ENCODE data around the gene PLD1.

The PLD1 gene

GRCh38 chr3:171745577-171746319 is 64.5 kb downstream of the PLD1 start:
- Histone ChIP-seq H3K36me3 (ENCODE audit: control insufficient read depth, low read length) (no peaks in the 10 kb centered on the region), H3F3A (ENCODE audit: control insufficient read depth, insufficient read depth) (no peaks in the 10 kb centered on the region), H3K27ac (ENCODE audit: low read depth, low read length) (no peak overlapping the region), H3K4me2 (ENCODE audit: low read length) (no peak overlapping the region), H3K79me2 (ENCODE audit: control insufficient read depth, low read length) (no peaks in the 10 kb centered on the region), H3K9me3 (ENCODE audit: control insufficient read depth, insufficient read depth, low read length) (no peaks in the 10 kb centered on the region), H3K27me3 (ENCODE audit: control insufficient read depth, low read length) (no peaks in the 10 kb centered on the region), H3K4me3 (ENCODE audit: low read length) (no peak overlapping the region), H3K9me2 (replicated peaks; ENCODE audit: control insufficient read depth, low read length) (no peaks in the 10 kb centered on the region), H4K20me1 (ENCODE audit: control insufficient read depth, insufficient read depth, low read depth, low read length) (no peaks in the 10 kb centered on the region), H3K4me1 (ENCODE audit: control insufficient read depth, low read length) (no peaks in the 10 kb centered on the region)
- no peak for TF ChIP-seq CTCF (IDR thresholded peaks at IDR 0.05; ENCODE audit: low read depth, low read length, poor library complexity, severe bottlenecking)
- TF ChIP-seq EZH2phosphoT487 (IDR thresholded peaks at IDR 0.05; ENCODE audit: borderline replicate concordance, low read length): no peak

GRCh38 chr3:171744158-171744741 is 66.0 kb downstream of the PLD1 start:
- TF ChIP-seq CTCF (IDR thresholded peaks at IDR 0.05; ENCODE audit: low read depth, low read length, poor library complexity, severe bottlenecking): no peak
- no peak for TF ChIP-seq EZH2phosphoT487 (IDR thresholded peaks at IDR 0.05; ENCODE audit: borderline replicate concordance, low read length)
- no peak overlapping the region for H3K4me2 ChIP-seq (ENCODE audit: low read length)
- H3K27me3 ChIP-seq (ENCODE audit: control insufficient read depth, low read length): no peaks in the 10 kb centered on the region

GRCh38 chr3:171743327-171744157 is 66.7 kb downstream of the PLD1 start:
- Histone ChIP-seq H3K27ac (ENCODE audit: low read depth, low read length) (no peak overlapping the region), H3K4me2 (ENCODE audit: low read length) (no peak overlapping the region), H3F3A (ENCODE audit: control insufficient read depth, insufficient read depth) (no peaks in the 10 kb centered on the region), H3K36me3 (ENCODE audit: control insufficient read depth, low read length) (no peaks in the 10 kb centered on the region), H3K4me1 (ENCODE audit: control insufficient read depth, low read length) (no peaks in the 10 kb centered on the region), H3K79me2 (ENCODE audit: control insufficient read depth, low read length) (no peaks in the 10 kb centered on the region), H3K4me3 (ENCODE audit: low read length) (no peak overlapping the region), H3K9me2 (replicated peaks; ENCODE audit: control insufficient read depth, low read length) (no peaks in the 10 kb centered on the region), H3K9me3 (ENCODE audit: control insufficient read depth, insufficient read depth, low read length) (no peaks in the 10 kb centered on the region), H4K20me1 (ENCODE audit: control insufficient read depth, insufficient read depth, low read depth, low read length) (no peaks in the 10 kb centered on the region), H3K27me3 (ENCODE audit: control insufficient read depth, low read length) (no peaks in the 10 kb centered on the region)
- TF ChIP-seq EZH2phosphoT487 (IDR thresholded peaks at IDR 0.05; ENCODE audit: borderline replicate concordance, low read length) (no peak), CTCF (IDR thresholded peaks at IDR 0.05; ENCODE audit: low read depth, low read length, poor library complexity, severe bottlenecking) (no peak)

More at GRCh38 chr3:171744158-171744741, 66.0 kb downstream of the PLD1 start:
- Histone ChIP-seq H3K4me3 (ENCODE audit: low read length) (no peak overlapping the region), H3K9me3 (ENCODE audit: control insufficient read depth, insufficient read depth, low read length) (no peaks in the 10 kb centered on the region), H3K79me2 (ENCODE audit: control insufficient read depth, low read length) (no peaks in the 10 kb centered on the region), H3K36me3 (ENCODE audit: control insufficient read depth, low read length) (no peaks in the 10 kb centered on the region), H3K27ac (ENCODE audit: low read depth, low read length) (no peak overlapping the region), H3K9me2 (replicated peaks; ENCODE audit: control insufficient read depth, low read length) (no peaks in the 10 kb centered on the region), H3F3A (ENCODE audit: control insufficient read depth, insufficient read depth) (no peaks in the 10 kb centered on the region), H4K20me1 (ENCODE audit: control insufficient read depth, insufficient read depth, low read depth, low read length) (no peaks in the 10 kb centered on the region), H3K4me1 (ENCODE audit: control insufficient read depth, low read length) (no peaks in the 10 kb centered on the region)
